ENCODE data around the gene CERS6.

GRCh38 chr2:168635065-168635577 lies 179.0 kb downstream of the CERS6 start:
- TF ChIP-seq CTCF (IDR thresholded peaks at IDR 0.05) (no peak), ZFX (IDR thresholded peaks at IDR 0.05; ENCODE audit: borderline replicate concordance) (no peak)

Measured in 22Rv1 (cell line).